Spleen (tissue), 11 donors: ENCODE data around the gene C1orf141. TPM values are rescaled to one million over a fixed set of nuclear protein-coding genes. Genes with fewer than 3 reads are reported as not detected.

Experiments used
- DNase-seq: peaks from one replicate; pipeline ENCODE4 v3.0.0-alpha.2; 2020
- H3K27ac ChIP-seq, 8 donors: fragments of 200-600 bp; sonication (generic) in 7 of 8; 1 replicate in 4 of 8; 2 replicates in 4 of 8; pipeline versions ENCODE4 v1.5.0 to v1.8.0; 2016 to 2021; ENCODE audit warnings: inconsistent platforms in 4 of 8, mild to moderate bottlenecking in 4 of 8, moderate library complexity in 1 of 8
- H3K27me3 ChIP-seq, 7 donors: fragments of 200-600 bp; sonication (generic) in 6 of 7; replicated peaks in 1 of 7; 1 replicate in 4 of 7; 2 replicates in 3 of 7; pipeline versions ENCODE4 v1.5.0 to v1.8.0; 2016 to 2021; ENCODE audit warnings: inconsistent platforms in 3 of 7, mild to moderate bottlenecking in 1 of 7
- H3K36me3 ChIP-seq, 6 donors: fragments of 200-600 bp; sonication (generic) in 5 of 6; 1 replicate in 4 of 6; 2 replicates in 2 of 6; pipeline versions ENCODE4 v1.5.0 to v1.8.0; 2016 to 2021; ENCODE audit warnings: inconsistent platforms in 2 of 6
- H3K4me1 ChIP-seq, 6 donors: fragments of 200-600 bp; sonication (generic) in 5 of 6; 1 replicate in 3 of 6; 2 replicates in 3 of 6; pipeline versions ENCODE4 v1.5.0 to v1.8.0; 2016 to 2021; ENCODE audit warnings: inconsistent platforms in 3 of 6
- H3K4me3 ChIP-seq, 8 donors: fragments of 200-600 bp; sonication (generic) in 7 of 8; 1 replicate in 4 of 8; 2 replicates in 4 of 8; pipeline versions ENCODE4 v1.5.0 to v1.8.0; 2016 to 2021; ENCODE audit warnings: inconsistent platforms in 4 of 8, mild to moderate bottlenecking in 4 of 8, moderate library complexity in 2 of 8
- H3K9me3 ChIP-seq, 8 donors: fragments of 200-600 bp; sonication (generic) in 7 of 8; 1 replicate in 4 of 8; 2 replicates in 4 of 8; pipeline versions ENCODE4 v1.5.0 to v1.8.0; 2016 to 2021; ENCODE audit warnings: inconsistent platforms in 4 of 8
- POLR2A ChIP-seq, 3 donors: fragments of 450-650 bp; IDR thresholded peaks; one replicate each; pipeline ENCODE4 v1.5.1; 2017; ENCODE audit warnings: antibody characterized with exemption in 3 of 3, mild to moderate bottlenecking in 1 of 3
- POLR2AphosphoS5 ChIP-seq, 3 donors: sonication (generic); formaldehyde crosslinking; IDR thresholded peaks; one replicate each; pipeline ENCODE4 v1.5.1; 2017; ENCODE audit warnings: antibody characterized with exemption in 3 of 3
- WGBS, 5 donors: extraction: QIAGEN DNeasy Blood & Tissue Kit in 3 of 5; methylation state at CpG; one replicate each; pipeline versions ENCODE4 v1.1.5 to v1.1.7; 2013 to 2018; 5-methylcytosine and 5-hydroxymethylcytosine counted together
- intact Hi-C: fragments of 100-400 bp; cut with DNase I; formaldehyde crosslinking; loops from one replicate; pipeline ENCODE4 v1.15.0; 2023; ENCODE audit warnings: low total_unique reads
- polyA plus RNA-seq, 3 donors: library from polyadenylated mRNA; stranded (reverse); fragments of 200-250 nt; gene quantifications; one replicate each; pipeline ENCODE4 v1.2.1, GENCODE V29; 2013
- total RNA-seq, 7 donors: library from RNA; depleted of rRNA in 3 of 7; stranded (reverse); fragments of >200 nt in 3 of 7; fragmentation: NEBNext Ultra II Directional in 4 of 7; extraction: Animal tissue kit (Norgen Biotek cat#: 25700) in 4 of 7; gene quantifications; one replicate each; pipeline versions ENCODE4 v1.1.0 to v1.2.1, GENCODE V29; 2016 to 2021
- TF ChIP-seq, protein P1 (sequence below), 11 experiments: fragments of 200-600 bp in 7 of 11; fragments of 450-650 bp in 4 of 11; sonication (generic) in 4 of 11; IDR thresholded peaks in 8 of 11; conservative IDR thresholded peaks in 3 of 11; 1 replicate in 7 of 11; 2 replicates in 4 of 11; pipeline versions ENCODE4 v1.4.0 to v1.8.0; 2016 to 2021; ENCODE audit warnings: antibody characterized with exemption in 11 of 11, inconsistent platforms in 4 of 11, mild to moderate bottlenecking in 1 of 11
- donor health status: healthy with polysubstance abuse.
- donor health status: DM: no; HTN: no; CAD: no; lungs with moderate emphysema.
- donor health status: DM: no; HTN: no; CAD: no.
- donor health status: Bipolar disorder and iron deficiency.
- donor health status: healthy.
- donor health status: DM: no; HTN: no; CAD: no.
- donor health status: DM: yes; HTN: yes; CAD: no.

Gene C1orf141
- total and polyA plus RNA-seq, 10 donors, result not detected

DNA sequence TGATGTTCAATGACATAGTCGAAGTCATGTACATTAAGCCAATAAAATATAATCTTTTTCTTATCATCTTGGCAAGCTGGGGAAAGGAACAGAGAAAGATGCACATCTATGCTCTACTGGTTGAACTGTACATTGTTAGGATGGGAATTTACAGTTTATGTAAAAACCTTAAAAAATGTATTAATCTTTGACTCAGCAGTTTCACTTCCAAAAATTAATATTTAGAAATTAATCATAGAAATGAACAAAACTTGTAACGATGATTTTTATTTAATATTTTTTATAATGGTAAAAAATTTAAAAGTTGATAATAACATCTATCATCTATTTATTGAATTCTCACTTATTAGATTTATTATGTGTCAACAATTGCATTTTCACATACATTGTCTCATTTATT lies 5.7 kb upstream of the C1orf141 start:
- intact Hi-C loops, result loop anchor here (5.0 kb wide), 1 partner anchor 373 kb away; no protein-coding TSS in a partner anchor
- H3K9me3 ChIP-seq, result no peaks in the 10 kb centered on the region
- no peak for TF ChIP-seq POLR2A (IDR thresholded peaks at IDR 0.05)
- no peaks in the 10 kb centered on the region for H3K36me3 ChIP-seq
- no peak for DNase-seq
- no peaks in the 10 kb centered on the region for H3K27me3 ChIP-seq
- peaks cover 0 to 6% (median 0%) of the 10 kb centered on the region in 6 donors for H3K4me1 ChIP-seq
- no peak overlapping the region for H3K4me3 ChIP-seq
- H3K27ac ChIP-seq, result no peak overlapping the region
- 78 to 93% (median 85%) methylated on average over 2 of the region's 2 CpGs for WGBS, 5 donors

GRCh38 chr1:67138813-67139499 lies 4.2 kb upstream of the C1orf141 start:
- Histone ChIP-seq H3K4me3 (no peak overlapping the region), H3K27me3 (peaks cover 0 to 9% (median 0%) of the 10 kb centered on the region in 7 donors), H3K4me1 (peaks cover 0 to 13% (median 5%) of the 10 kb centered on the region in 6 donors), H3K9me3 (no peaks in the 10 kb centered on the region), H3K27ac (no peak overlapping the region), H3K36me3 (no peaks in the 10 kb centered on the region)
- intact Hi-C loops, result no loop called here
- 77 to 91% (median 86%) methylated on average over 3 of the region's 3 CpGs for WGBS, 5 donors
- TF ChIP-seq POLR2AphosphoS5 (IDR thresholded peaks at IDR 0.05), result no peak
- TF ChIP-seq POLR2A (IDR thresholded peaks at IDR 0.05), result no peak
- TF ChIP-seq, protein P1, sequence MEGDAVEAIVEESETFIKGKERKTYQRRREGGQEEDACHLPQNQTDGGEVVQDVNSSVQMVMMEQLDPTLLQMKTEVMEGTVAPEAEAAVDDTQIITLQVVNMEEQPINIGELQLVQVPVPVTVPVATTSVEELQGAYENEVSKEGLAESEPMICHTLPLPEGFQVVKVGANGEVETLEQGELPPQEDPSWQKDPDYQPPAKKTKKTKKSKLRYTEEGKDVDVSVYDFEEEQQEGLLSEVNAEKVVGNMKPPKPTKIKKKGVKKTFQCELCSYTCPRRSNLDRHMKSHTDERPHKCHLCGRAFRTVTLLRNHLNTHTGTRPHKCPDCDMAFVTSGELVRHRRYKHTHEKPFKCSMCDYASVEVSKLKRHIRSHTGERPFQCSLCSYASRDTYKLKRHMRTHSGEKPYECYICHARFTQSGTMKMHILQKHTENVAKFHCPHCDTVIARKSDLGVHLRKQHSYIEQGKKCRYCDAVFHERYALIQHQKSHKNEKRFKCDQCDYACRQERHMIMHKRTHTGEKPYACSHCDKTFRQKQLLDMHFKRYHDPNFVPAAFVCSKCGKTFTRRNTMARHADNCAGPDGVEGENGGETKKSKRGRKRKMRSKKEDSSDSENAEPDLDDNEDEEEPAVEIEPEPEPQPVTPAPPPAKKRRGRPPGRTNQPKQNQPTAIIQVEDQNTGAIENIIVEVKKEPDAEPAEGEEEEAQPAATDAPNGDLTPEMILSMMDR (IDR thresholded peaks at IDR 0.05 in 8 of 11, conservative IDR thresholded peaks at IDR 0.05 in 3 of 11), result no peak
- DNase-seq, result no peak

GRCh38 chr1:67137307-67137753 lies 2.6 kb upstream of the C1orf141 start:
- intact Hi-C loops, result no loop called here
- 74 to 89% (median 77%) methylated on average over 4 of the region's 4 CpGs for WGBS, 5 donors

GRCh38 chr1:67135354-67135753 lies 584 bp upstream of the C1orf141 start:
- Histone ChIP-seq H3K4me1 (peaks cover 0 to 12% (median 5%) of the 10 kb centered on the region in 6 donors), H3K9me3 (no peaks in the 10 kb centered on the region), H3K4me3 (no peak overlapping the region), H3K36me3 (no peaks in the 10 kb centered on the region), H3K27ac (no peak overlapping the region), H3K27me3 (peaks cover 0 to 9% (median 0%) of the 10 kb centered on the region in 7 donors)
- WGBS, 5 donors, result 53 to 67% (median 58%) methylated on average over 2 of the region's 2 CpGs
- no peak for DNase-seq
- TF ChIP-seq, protein P1 (IDR thresholded peaks at IDR 0.05 in 8 of 11, conservative IDR thresholded peaks at IDR 0.05 in 3 of 11), result no peak
- TF ChIP-seq POLR2A (IDR thresholded peaks at IDR 0.05) (no peak), POLR2AphosphoS5 (IDR thresholded peaks at IDR 0.05) (no peak)
- intact Hi-C loops, result no loop called here

More at GRCh38 chr1:67137307-67137753, 2.6 kb upstream of the C1orf141 start:
- no peak for DNase-seq
- H3K27ac ChIP-seq, result no peak overlapping the region
- H3K9me3 ChIP-seq, result no peaks in the 10 kb centered on the region
- H3K27me3 ChIP-seq, result peaks cover 0 to 9% (median 0%) of the 10 kb centered on the region in 7 donors
- peaks cover 0 to 12% (median 5%) of the 10 kb centered on the region in 6 donors for H3K4me1 ChIP-seq
- TF ChIP-seq, protein P1 (IDR thresholded peaks at IDR 0.05 in 8 of 11, conservative IDR thresholded peaks at IDR 0.05 in 3 of 11), result no peak
- TF ChIP-seq POLR2AphosphoS5 (IDR thresholded peaks at IDR 0.05) (no peak), POLR2A (IDR thresholded peaks at IDR 0.05) (no peak)
- H3K36me3 ChIP-seq, result no peaks in the 10 kb centered on the region
- H3K4me3 ChIP-seq, result no peak overlapping the region
